Astrocyte (in vitro differentiated cells and primary cell): ENCODE results near the gene MCM3AP. TPM values are rescaled to one million over a fixed set of nuclear protein-coding genes. Genes with fewer than 3 reads are reported as not detected.
A peak's percentile ranks its signal among the peaks of the same experiment; 100 is the strongest.

Source experiments
- DNase-seq: peaks from one replicate; pipeline ENCODE4 v3.0.0-alpha.2; 2010; ENCODE audit warnings: low read depth
- FAIRE-seq: peaks from 2 replicates; lab custom pipeline; 2011; peaks lifted over from hg19 to GRCh38; lab: Jason Lieb, UNC
- H2AFZ ChIP-seq: 2 replicates; pipeline ENCODE4 v1.6.0; 2012; ENCODE audit warnings: low read depth, low read length, inconsistent platforms
- H3K27ac ChIP-seq: 2 replicates; pipeline ENCODE4 v1.5.1; 2011; ENCODE audit warnings: low read depth, low read length, inconsistent platforms
- H3K27me3 ChIP-seq: 2 replicates; pipeline ENCODE4 v1.6.0; 2011; ENCODE audit warnings: low read length, inconsistent platforms; ENCODE audit not compliant: insufficient read depth
- H3K36me3 ChIP-seq: 2 replicates; pipeline ENCODE4 v1.5.1; 2011; ENCODE audit warnings: low read length, inconsistent platforms; ENCODE audit not compliant: insufficient read depth
- H3K4me1 ChIP-seq: 2 replicates; pipeline ENCODE4 v1.5.1; 2011; ENCODE audit warnings: low read length, inconsistent platforms; ENCODE audit not compliant: insufficient read depth
- H3K4me2 ChIP-seq: 2 replicates; pipeline ENCODE4 v1.6.0; 2012; ENCODE audit warnings: low read length, inconsistent platforms
- H3K4me3 ChIP-seq: 2 replicates; pipeline ENCODE4 v1.5.1; 2011; ENCODE audit warnings: low read depth, mild to moderate bottlenecking, low read length, inconsistent platforms; ENCODE audit not compliant: insufficient read depth
- H3K79me2 ChIP-seq: 2 replicates; pipeline ENCODE4 v1.6.0; 2012; ENCODE audit warnings: mild to moderate bottlenecking, low read length, inconsistent platforms; ENCODE audit not compliant: insufficient read depth
- H3K9ac ChIP-seq: 2 replicates; pipeline ENCODE4 v1.6.0; 2012; ENCODE audit warnings: mild to moderate bottlenecking, low read length, inconsistent platforms
- H3K9me3 ChIP-seq: 2 replicates; pipeline ENCODE4 v1.5.1; 2012; ENCODE audit warnings: low read depth, mild to moderate bottlenecking, low read length, inconsistent platforms; ENCODE audit not compliant: insufficient read depth
- H4K20me1 ChIP-seq: 2 replicates; pipeline ENCODE4 v1.6.0; 2012; ENCODE audit warnings: low read length, inconsistent platforms; ENCODE audit not compliant: insufficient read depth
- H3K27ac Mint-ChIP-seq: one replicate; pipeline ENCODE4 v1.8.0; 2021; ENCODE audit warnings: mild to moderate bottlenecking, mixed read lengths; ENCODE audit not compliant: unreplicated experiment
- H3K27me3 Mint-ChIP-seq: one replicate; pipeline ENCODE4 v1.8.0; 2021; ENCODE audit warnings: low read depth, mixed read lengths; ENCODE audit not compliant: unreplicated experiment
- H3K36me3 Mint-ChIP-seq: one replicate; pipeline ENCODE4 v1.8.0; 2021; ENCODE audit warnings: low read depth, mixed read lengths; ENCODE audit not compliant: unreplicated experiment
- H3K4me1 Mint-ChIP-seq: one replicate; pipeline ENCODE4 v1.8.0; 2021; ENCODE audit warnings: low read depth, mixed read lengths; ENCODE audit not compliant: unreplicated experiment
- H3K4me3 Mint-ChIP-seq: one replicate; pipeline ENCODE4 v1.8.0; 2021; ENCODE audit warnings: mild to moderate bottlenecking, moderate library complexity, mixed read lengths; ENCODE audit not compliant: unreplicated experiment
- H3K9me3 Mint-ChIP-seq: one replicate; pipeline ENCODE4 v1.8.0; 2021; ENCODE audit warnings: mild to moderate bottlenecking, mixed read lengths; ENCODE audit not compliant: unreplicated experiment
- CTCF ChIP-seq: IDR thresholded peaks from 2 replicates; pipeline ENCODE4 v1.5.1; 2011; ENCODE audit warnings: low read depth, mild to moderate bottlenecking, inconsistent platforms, low read length, moderate library complexity; ENCODE audit not compliant: insufficient read depth
- EZH2 ChIP-seq: IDR thresholded peaks from 2 replicates; pipeline ENCODE4 v1.6.1; 2012; ENCODE audit warnings: mild to moderate bottlenecking, low read length, inconsistent platforms; ENCODE audit not compliant: insufficient read depth
- total RNA-seq: library from RNA; stranded (reverse); gene quantifications from 2 replicates; pipeline ENCODE4 v1.2.1, GENCODE V29; 2021

Gene MCM3AP
- total RNA-seq, 1 donor from 2014 or later = 84.2 TPM

GRCh38 chr21:46229133-46229922 is 56.1 kb downstream of the MCM3AP start:
- peaks cover 22% of the 10 kb centered on the region for H3K4me1 ChIP-seq
- FAIRE-seq (no peak), DNase-seq (no peak)
- H3K79me2 ChIP-seq = peaks cover 39% of the 10 kb centered on the region
- H3K27me3 ChIP-seq = no peaks in the 10 kb centered on the region
- peak overlapping the region; percentile 88 for H3K4me2 ChIP-seq
- Mint-ChIP-seq H3K4me3 (peak overlapping the region; percentile 95), H3K27me3 (no peaks in the 10 kb centered on the region), H3K4me1 (peaks cover 24% of the 10 kb centered on the region), H3K36me3 (peaks cover 18% of the 10 kb centered on the region), H3K27ac (peak overlapping the region; percentile 98), H3K9me3 (no peaks in the 10 kb centered on the region)
- peak overlapping the region; percentile 74 for H3K9ac ChIP-seq
- H3K27ac ChIP-seq = no peak overlapping the region
- TF ChIP-seq EZH2 (no peak), CTCF (peak; percentile 15)
- H3K4me3 ChIP-seq = peak overlapping the region; percentile 53
- peaks cover 14% of the 10 kb centered on the region for H3K36me3 ChIP-seq
- peak overlapping the region; percentile 61 for H2AFZ ChIP-seq
- no peaks in the 10 kb centered on the region for H3K9me3 ChIP-seq
- H4K20me1 ChIP-seq = peaks cover 36% of the 10 kb centered on the region

GRCh38 chr21:46228345-46229051 is 56.9 kb downstream of the MCM3AP start, which contains the start of gene LSS:
Gene LSS (minus strand): TSS chr21:46228774. CDS start chr21:46228745, 29 bp downstream.
- Histone ChIP-seq H3K36me3 (peaks cover 10% of the 10 kb centered on the region), H3K27ac (peak within 1 kb of the TSS; percentile 69), H3K27me3 (no peaks in the 10 kb centered on the region), H3K4me3 (peak within 1 kb of the TSS; percentile 89), H3K9me3 (no peaks in the 10 kb centered on the region), H4K20me1 (peaks cover 37% of the 10 kb centered on the region), H3K4me1 (peaks cover 22% of the 10 kb centered on the region), H3K4me2 (peak within 1 kb of the TSS; percentile 92), H3K9ac (peak within 1 kb of the TSS; percentile 84), H2AFZ (peak within 1 kb of the TSS; percentile 68), H3K79me2 (peaks cover 39% of the 10 kb centered on the region)
- H3K36me3 Mint-ChIP-seq = peaks cover 14% of the 10 kb centered on the region
- no peaks in the 10 kb centered on the region for H3K27me3 Mint-ChIP-seq
- peak within 1 kb of the TSS; percentile 95 for H3K4me3 Mint-ChIP-seq
- peaks cover 28% of the 10 kb centered on the region for H3K4me1 Mint-ChIP-seq
- DNase-seq (peak; percentile 91), FAIRE-seq (no peak)
- no peaks in the 10 kb centered on the region for H3K9me3 Mint-ChIP-seq
- H3K27ac Mint-ChIP-seq = peak within 1 kb of the TSS; percentile 98
- TF ChIP-seq CTCF = no peak
- no peak for TF ChIP-seq EZH2
